CD14-positive monocyte (primary cell): ENCODE data around the gene CD81. TPM values are rescaled to one million over a fixed set of nuclear protein-coding genes. Genes with fewer than 3 reads are reported as not detected.
"Not testable (repeated sequence)": the region's sequence is repeated elsewhere in the genome, so short reads cannot be mapped to it uniquely, and the experiment has no call there.

Experiments used
- DNase-seq, 3 donors: peaks; one replicate each; pipeline ENCODE4 v3.0.0-alpha.2; 2011 to 2022
- H2AFZ ChIP-seq: 2 replicates; pipeline ENCODE4 v1.6.0; 2012; ENCODE audit warnings: mild to moderate bottlenecking, low read depth, low read length, inconsistent platforms; ENCODE audit not compliant: insufficient read depth, poor library complexity, severe bottlenecking
- H3K27ac ChIP-seq, 2 donors: 1 replicate in 1 of 2; 2 replicates in 1 of 2; pipeline ENCODE4 v1.5.1; 2012 to 2013; ENCODE audit warnings: low read length in 2 of 2, control low read depth in 1 of 2, inconsistent platforms in 1 of 2, low read depth in 1 of 2, mild to moderate bottlenecking in 1 of 2
- H3K27me3 ChIP-seq, 2 donors: one replicate each; pipeline versions ENCODE4 v1.6.0 to v1.6.1; 2011 to 2013; ENCODE audit warnings: low read length in 2 of 2; ENCODE audit not compliant: control insufficient read depth in 2 of 2, insufficient read depth in 2 of 2
- H3K36me3 ChIP-seq, 2 donors: replicated peaks in 1 of 2; 1 replicate in 1 of 2; 2 replicates in 1 of 2; pipeline versions ENCODE4 v1.5.1 to v1.6.1; 2012 to 2013; ENCODE audit warnings: low read length in 2 of 2, control low read depth in 1 of 2, inconsistent platforms in 1 of 2, mild to moderate bottlenecking in 1 of 2; ENCODE audit not compliant: insufficient read depth in 2 of 2, control insufficient read depth in 1 of 2
- H3K4me1 ChIP-seq, 2 donors: 1 replicate in 1 of 2; 2 replicates in 1 of 2; pipeline versions ENCODE4 v1.5.1 to v1.6.1; 2012 to 2013; ENCODE audit warnings: low read length in 2 of 2, control low read depth in 1 of 2, inconsistent platforms in 1 of 2, mild to moderate bottlenecking in 1 of 2, moderate library complexity in 1 of 2; ENCODE audit not compliant: insufficient read depth in 2 of 2, control insufficient read depth in 1 of 2
- H3K4me2 ChIP-seq: replicated peaks from 2 replicates; pipeline ENCODE3; 2012; ENCODE audit warnings: low read length, moderate library complexity, mild to moderate bottlenecking; ENCODE audit not compliant: poor library complexity, severe bottlenecking; ENCODE audit errors: extremely low read depth
- H3K4me3 ChIP-seq, 3 experiments: fragments of 200-600 bp in 1 of 3; sonication (generic) in 1 of 3; replicated peaks in 1 of 3; 1 replicate in 2 of 3; 2 replicates in 1 of 3; pipeline ENCODE4 v1.5.1; 2011 to 2013; ENCODE audit warnings: low read length in 3 of 3, mild to moderate bottlenecking in 3 of 3, control low read depth in 2 of 3, low read depth in 2 of 3, inconsistent platforms in 1 of 3, moderate library complexity in 1 of 3
- H3K79me2 ChIP-seq: 2 replicates; pipeline ENCODE4 v1.6.0; 2012; ENCODE audit warnings: mild to moderate bottlenecking, control low read depth, inconsistent platforms, low read length, moderate library complexity; ENCODE audit not compliant: insufficient read depth
- H3K9ac ChIP-seq: 2 replicates; pipeline ENCODE4 v1.6.0; 2017; ENCODE audit warnings: low read length, mild to moderate bottlenecking; ENCODE audit not compliant: insufficient read depth, poor library complexity, severe bottlenecking
- H3K9me3 ChIP-seq, 2 donors: replicated peaks in 1 of 2; 1 replicate in 1 of 2; 2 replicates in 1 of 2; pipeline versions ENCODE4 v1.5.1 to v1.6.1; 2012 to 2013; ENCODE audit warnings: low read length in 2 of 2, control low read depth in 1 of 2; ENCODE audit not compliant: control insufficient read depth in 1 of 2, insufficient read depth in 1 of 2
- H4K20me1 ChIP-seq: 2 replicates; pipeline ENCODE4 v1.6.0; 2012; ENCODE audit warnings: mild to moderate bottlenecking, low read length, control low read depth, moderate library complexity; ENCODE audit not compliant: insufficient read depth
- H3K27ac Mint-ChIP-seq, 7 donors: one replicate each; pipeline ENCODE4 v1.8.0; 2020; ENCODE audit warnings: mild to moderate bottlenecking in 7 of 7, mixed read lengths in 7 of 7, moderate library complexity in 6 of 7, inconsistent platforms in 2 of 7
- H3K27me3 Mint-ChIP-seq, 3 donors: one replicate each; pipeline ENCODE4 v1.8.0; 2021 to 2022; ENCODE audit warnings: low read depth in 3 of 3, mild to moderate bottlenecking in 3 of 3, mixed read lengths in 3 of 3, moderate library complexity in 3 of 3, inconsistent platforms in 1 of 3
- H3K36me3 Mint-ChIP-seq, 2 donors: one replicate each; pipeline ENCODE4 v1.8.0; 2020; ENCODE audit warnings: mixed read lengths in 2 of 2, inconsistent platforms in 1 of 2, mild to moderate bottlenecking in 1 of 2
- H3K4me1 Mint-ChIP-seq: one replicate; pipeline ENCODE4 v1.8.0; 2020; ENCODE audit warnings: mild to moderate bottlenecking, mixed read lengths
- H3K4me3 Mint-ChIP-seq, 2 donors: one replicate each; pipeline ENCODE4 v1.8.0; 2020; ENCODE audit warnings: mild to moderate bottlenecking in 2 of 2, mixed read lengths in 2 of 2, moderate library complexity in 1 of 2
- H3K9me3 Mint-ChIP-seq, 7 donors: one replicate each; pipeline ENCODE4 v1.8.0; 2020 to 2022; ENCODE audit warnings: mixed read lengths in 7 of 7, mild to moderate bottlenecking in 6 of 7, moderate library complexity in 6 of 7, inconsistent platforms in 2 of 7
- WGBS: methylation state at CpG from one replicate; pipeline ENCODE4 v1.1.5; 2013; ENCODE audit warnings: missing lambda C conversion rate; ENCODE audit not compliant: insufficient coverage; 5-methylcytosine and 5-hydroxymethylcytosine counted together
- intact Hi-C, 2 donors: fragments of 100-400 bp; cut with micrococcal nuclease; formaldehyde crosslinking; loops; one replicate each; pipeline versions ENCODE4 v1.15.0 to v1.15.1; 2023
- polyA plus RNA-seq, 3 donors: library from polyadenylated mRNA; depleted of rRNA in 1 of 3; unstranded in 2 of 3; stranded (reverse) in 1 of 3; fragments of 300-500 nt in 2 of 3; fragments of >200 nt in 1 of 3; fragmentation: Illumina TruSeq in 2 of 3; gene quantifications; 1 replicate in 2 of 3; 2 replicates in 1 of 3; pipeline ENCODE4 v1.2.3, GENCODE V29; 2012 to 2021
- TF ChIP-seq, protein P1 (sequence below): fragments of 200-600 bp; IDR thresholded peaks from one replicate; pipeline ENCODE4 v1.8.0; 2022; ENCODE audit warnings: antibody characterized with exemption, mild to moderate bottlenecking

The CD81 gene
- polyA plus RNA-seq, 3 donors = 3.2 to 74.9 (median 12.3) TPM

- intact Hi-C loops = loop anchor here in 1 of 2 donors (10.0 kb wide), 1 partner anchor 60 kb away; no protein-coding TSS in a partner anchor
- H3K36me3 Mint-ChIP-seq = no peaks in the 10 kb centered on the region
- no peak overlapping the region for H2AFZ ChIP-seq
These were observed 22.0 kb upstream of the CD81 start for GRCh38 chr11:2355000-2355644.

DNA sequence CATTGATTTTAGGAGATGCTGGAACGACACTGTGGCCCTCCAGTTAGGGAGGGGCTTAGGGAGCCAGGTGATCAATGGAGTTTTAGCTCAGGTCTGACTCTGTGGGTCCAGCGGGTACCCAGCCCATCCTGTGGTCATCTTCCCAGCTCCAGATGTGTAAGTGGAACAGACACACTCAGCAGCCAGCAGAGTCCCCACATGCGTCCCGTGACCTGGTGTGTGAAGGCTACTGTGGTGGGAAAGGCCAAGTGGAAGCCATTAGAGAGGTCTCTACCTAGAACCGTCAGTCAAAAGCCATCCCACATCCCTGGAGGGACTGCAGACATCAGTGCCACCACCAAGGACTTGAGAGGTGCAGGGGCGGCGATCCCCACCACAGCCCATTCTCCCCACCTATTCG, 19.9 kb upstream of the CD81 start:
- no peak overlapping the region for H2AFZ ChIP-seq
- no peaks in the 10 kb centered on the region for H3K36me3 Mint-ChIP-seq
- H3K79me2 ChIP-seq = no peaks in the 10 kb centered on the region
- no peak overlapping the region for H3K9ac ChIP-seq
- TF ChIP-seq, protein P1, sequence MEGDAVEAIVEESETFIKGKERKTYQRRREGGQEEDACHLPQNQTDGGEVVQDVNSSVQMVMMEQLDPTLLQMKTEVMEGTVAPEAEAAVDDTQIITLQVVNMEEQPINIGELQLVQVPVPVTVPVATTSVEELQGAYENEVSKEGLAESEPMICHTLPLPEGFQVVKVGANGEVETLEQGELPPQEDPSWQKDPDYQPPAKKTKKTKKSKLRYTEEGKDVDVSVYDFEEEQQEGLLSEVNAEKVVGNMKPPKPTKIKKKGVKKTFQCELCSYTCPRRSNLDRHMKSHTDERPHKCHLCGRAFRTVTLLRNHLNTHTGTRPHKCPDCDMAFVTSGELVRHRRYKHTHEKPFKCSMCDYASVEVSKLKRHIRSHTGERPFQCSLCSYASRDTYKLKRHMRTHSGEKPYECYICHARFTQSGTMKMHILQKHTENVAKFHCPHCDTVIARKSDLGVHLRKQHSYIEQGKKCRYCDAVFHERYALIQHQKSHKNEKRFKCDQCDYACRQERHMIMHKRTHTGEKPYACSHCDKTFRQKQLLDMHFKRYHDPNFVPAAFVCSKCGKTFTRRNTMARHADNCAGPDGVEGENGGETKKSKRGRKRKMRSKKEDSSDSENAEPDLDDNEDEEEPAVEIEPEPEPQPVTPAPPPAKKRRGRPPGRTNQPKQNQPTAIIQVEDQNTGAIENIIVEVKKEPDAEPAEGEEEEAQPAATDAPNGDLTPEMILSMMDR = no peak
- no peak overlapping the region for H3K4me3 ChIP-seq
- H3K4me1 Mint-ChIP-seq = no peaks in the 10 kb centered on the region
- H3K9me3 Mint-ChIP-seq = peaks cover 0 to 2% (median 0%) of the 10 kb centered on the region in 7 donors
- WGBS = 94% methylated on average over 2 of the region's 8 CpGs
- H3K4me2 ChIP-seq = no peak overlapping the region
- H3K9me3 ChIP-seq = no peaks in the 10 kb centered on the region
- no peaks in the 10 kb centered on the region for H3K36me3 ChIP-seq
- H4K20me1 ChIP-seq = no peaks in the 10 kb centered on the region
- no peaks in the 10 kb centered on the region for H3K4me1 ChIP-seq
- intact Hi-C loops = loop anchor here in 1 of 2 donors (10.0 kb wide), 1 partner anchor 58 kb away; no protein-coding TSS in a partner anchor
- H3K27ac Mint-ChIP-seq = no peak overlapping the region
- H3K27me3 Mint-ChIP-seq = peaks cover 4 to 20% (median 15%) of the 10 kb centered on the region in 3 donors
- no peak for DNase-seq
- H3K27me3 ChIP-seq = no peaks in the 10 kb centered on the region
- no peak overlapping the region for H3K4me3 Mint-ChIP-seq
- no peak overlapping the region for H3K27ac ChIP-seq

More at GRCh38 chr11:2355000-2355644, 22.0 kb upstream of the CD81 start:
- TF ChIP-seq, protein P1 = no peak
- Histone ChIP-seq H3K79me2 (no peaks in the 10 kb centered on the region), H3K9me3 (no peaks in the 10 kb centered on the region), H3K27ac (no peak overlapping the region), H3K4me3 (no peak overlapping the region), H4K20me1 (no peaks in the 10 kb centered on the region), H3K9ac (no peak overlapping the region), H3K4me1 (no peaks in the 10 kb centered on the region), H3K27me3 (no peaks in the 10 kb centered on the region), H3K4me2 (no peak overlapping the region), H3K36me3 (no peaks in the 10 kb centered on the region)
- no peaks in the 10 kb centered on the region for H3K4me1 Mint-ChIP-seq
- peaks cover 5 to 23% (median 18%) of the 10 kb centered on the region in 3 donors for H3K27me3 Mint-ChIP-seq
- H3K27ac Mint-ChIP-seq = no peak overlapping the region
- H3K9me3 Mint-ChIP-seq = peaks cover 0 to 2% (median 0%) of the 10 kb centered on the region in 7 donors
- WGBS = 87% methylated on average over 4 of the region's 7 CpGs
- no peak for DNase-seq
- H3K4me3 Mint-ChIP-seq = no peak overlapping the region

GRCh38 chr11:2357651-2358050, 19.5 kb upstream of the CD81 start:
- H2AFZ ChIP-seq, H3K27ac Mint-ChIP-seq, H3K27ac ChIP-seq, H3K4me1 Mint-ChIP-seq, H3K4me1 ChIP-seq, H4K20me1 ChIP-seq, H3K9me3 Mint-ChIP-seq, H3K27me3 ChIP-seq, H3K36me3 ChIP-seq, H3K4me3 ChIP-seq, H3K4me2 ChIP-seq, H3K9me3 ChIP-seq, DNase-seq, H3K36me3 Mint-ChIP-seq, H3K4me3 Mint-ChIP-seq, H3K79me2 ChIP-seq, H3K9ac ChIP-seq: not testable (repeated sequence)
- intact Hi-C loops = loop anchor here in 1 of 2 donors (10.0 kb wide), 1 partner anchor 57 kb away; no protein-coding TSS in a partner anchor
- WGBS = 97% methylated on average over 7 of the region's 13 CpGs
- H3K27me3 Mint-ChIP-seq = peaks cover 7 to 17% (median 15%) of the 10 kb centered on the region in 3 donors
